Gastroesophageal sphincter (tissue), 4 donors: Measurements from ENCODE around the gene LINGO4. TPM values are rescaled to one million over a fixed set of nuclear protein-coding genes. Genes with fewer than 3 reads are reported as not detected.

Experiments
- ATAC-seq: fragments of 150-250 bp; one replicate; pipeline ENCODE4 v1.9.1; 2016; ENCODE audit warnings: mild to moderate bottlenecking, moderate library complexity
- H3K27ac ChIP-seq, 4 donors: fragments of 200-600 bp; sonication (generic) in 3 of 4; 1 replicate in 3 of 4; 2 replicates in 1 of 4; pipeline ENCODE4 v1.5.1; 2016 to 2019
- H3K27me3 ChIP-seq: fragments of 200-600 bp; sonication (generic); one replicate; pipeline ENCODE4 v1.5.1; 2019
- H3K36me3 ChIP-seq, 2 donors: fragments of 200-600 bp; sonication (generic); one replicate each; pipeline ENCODE4 v1.5.1; 2019; ENCODE audit warnings: control low read depth in 1 of 2
- H3K4me1 ChIP-seq, 3 donors: fragments of 200-600 bp; sonication (generic); 1 replicate in 2 of 3; 2 replicates in 1 of 3; pipeline ENCODE4 v1.5.1; 2016 to 2019; ENCODE audit warnings: control low read depth in 2 of 3
- H3K4me3 ChIP-seq, 2 donors: fragments of 200-600 bp; sonication (generic); one replicate each; pipeline ENCODE4 v1.5.1; 2019; ENCODE audit warnings: mild to moderate bottlenecking in 1 of 2, moderate library complexity in 1 of 2
- H3K9me3 ChIP-seq, 3 donors: fragments of 200-600 bp; sonication (generic); one replicate each; pipeline ENCODE4 v1.5.1; 2017 to 2019; ENCODE audit warnings: control low read depth in 2 of 3
- EP300 ChIP-seq: sonication (generic); formaldehyde crosslinking; IDR thresholded peaks from one replicate; pipeline ENCODE4 v1.6.1; 2017; ENCODE audit warnings: antibody characterized with exemption, mild to moderate bottlenecking
- POLR2A ChIP-seq, 2 donors: fragments of 450-650 bp; IDR thresholded peaks; one replicate each; pipeline ENCODE4 v1.6.1; 2017; ENCODE audit warnings: antibody characterized with exemption in 2 of 2, mild to moderate bottlenecking in 2 of 2, moderate library complexity in 1 of 2
- POLR2AphosphoS5 ChIP-seq: sonication (generic); formaldehyde crosslinking; IDR thresholded peaks from one replicate; pipeline ENCODE4 v1.6.1; 2017; ENCODE audit warnings: antibody characterized with exemption
- WGBS, 2 donors: methylation state at CpG; one replicate each; pipeline ENCODE4 v1.1.5; 2018; ENCODE audit warnings: low coverage in 1 of 2; 5-methylcytosine and 5-hydroxymethylcytosine counted together
- total RNA-seq, 4 donors: library from RNA; depleted of rRNA; stranded (reverse); fragments of >200 nt; gene quantifications; one replicate each; pipeline ENCODE4 v1.1.0, GENCODE V29; 2016
- TF ChIP-seq, protein P1 (sequence below), 4 experiments: fragments of 200-600 bp in 2 of 4; fragments of 450-650 bp in 2 of 4; sonication (generic) in 1 of 4; IDR thresholded peaks; one replicate each; pipeline ENCODE4 v1.5.1; 2017 to 2019; ENCODE audit warnings: antibody characterized with exemption in 4 of 4, mild to moderate bottlenecking in 2 of 4, moderate library complexity in 2 of 4

LINGO4 gene
- total RNA-seq, 4 donors from 2014 or later, result not detected

GRCh38 chr1:151851886-151852285 lies 46.7 kb upstream of the LINGO4 start:
- no peak overlapping the region for H3K4me3 ChIP-seq
- ATAC-seq, result no peak
- H3K27me3 ChIP-seq, result peaks cover 67% of the 10 kb centered on the region
- WGBS, 2 donors, result 67 to 80% methylated on average over 4 to 7 of the region's 8 CpGs
- H3K27ac ChIP-seq, result no peak overlapping the region
- no peaks in the 10 kb centered on the region for H3K9me3 ChIP-seq
- peaks cover 0 to 11% (median 0%) of the 10 kb centered on the region in 3 donors for H3K4me1 ChIP-seq
- H3K36me3 ChIP-seq, result no peaks in the 10 kb centered on the region
- no peak for TF ChIP-seq EP300
- TF ChIP-seq, protein P1, sequence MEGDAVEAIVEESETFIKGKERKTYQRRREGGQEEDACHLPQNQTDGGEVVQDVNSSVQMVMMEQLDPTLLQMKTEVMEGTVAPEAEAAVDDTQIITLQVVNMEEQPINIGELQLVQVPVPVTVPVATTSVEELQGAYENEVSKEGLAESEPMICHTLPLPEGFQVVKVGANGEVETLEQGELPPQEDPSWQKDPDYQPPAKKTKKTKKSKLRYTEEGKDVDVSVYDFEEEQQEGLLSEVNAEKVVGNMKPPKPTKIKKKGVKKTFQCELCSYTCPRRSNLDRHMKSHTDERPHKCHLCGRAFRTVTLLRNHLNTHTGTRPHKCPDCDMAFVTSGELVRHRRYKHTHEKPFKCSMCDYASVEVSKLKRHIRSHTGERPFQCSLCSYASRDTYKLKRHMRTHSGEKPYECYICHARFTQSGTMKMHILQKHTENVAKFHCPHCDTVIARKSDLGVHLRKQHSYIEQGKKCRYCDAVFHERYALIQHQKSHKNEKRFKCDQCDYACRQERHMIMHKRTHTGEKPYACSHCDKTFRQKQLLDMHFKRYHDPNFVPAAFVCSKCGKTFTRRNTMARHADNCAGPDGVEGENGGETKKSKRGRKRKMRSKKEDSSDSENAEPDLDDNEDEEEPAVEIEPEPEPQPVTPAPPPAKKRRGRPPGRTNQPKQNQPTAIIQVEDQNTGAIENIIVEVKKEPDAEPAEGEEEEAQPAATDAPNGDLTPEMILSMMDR (IDR thresholded peaks at IDR 0.05), result no peak
- TF ChIP-seq POLR2A (IDR thresholded peaks at IDR 0.05), result no peak
- TF ChIP-seq POLR2AphosphoS5, result no peak

GRCh38 chr1:151849871-151850270 lies 44.7 kb upstream of the LINGO4 start:
- Histone ChIP-seq H3K36me3 (no peaks in the 10 kb centered on the region), H3K9me3 (no peaks in the 10 kb centered on the region), H3K27ac (no peak overlapping the region), H3K27me3 (peaks cover 67% of the 10 kb centered on the region), H3K4me1 (peaks cover 0 to 11% (median 0%) of the 10 kb centered on the region in 3 donors), H3K4me3 (no peak overlapping the region)
- no peak for ATAC-seq
- TF ChIP-seq, protein P1 (IDR thresholded peaks at IDR 0.05), result no peak
- TF ChIP-seq POLR2A (IDR thresholded peaks at IDR 0.05) (no peak), POLR2AphosphoS5 (no peak), EP300 (no peak)

- no peak for TF ChIP-seq EP300
- TF ChIP-seq, protein P1 (IDR thresholded peaks at IDR 0.05), result no peak
- no peak for TF ChIP-seq POLR2A (IDR thresholded peaks at IDR 0.05)
- no peak for TF ChIP-seq POLR2AphosphoS5
- WGBS, 2 donors, result 67 to 72% methylated on average over 3 of the region's 3 CpGs
Observed at GRCh38 chr1:151849126-151849525, 43.9 kb upstream of the LINGO4 start.

GRCh38 chr1:151847867-151848596 lies 42.8 kb upstream of the LINGO4 start:
- ATAC-seq, result peak; percentile 42
- Histone ChIP-seq H3K27me3 (peaks cover 60% of the 10 kb centered on the region), H3K36me3 (no peaks in the 10 kb centered on the region), H3K27ac (no peak overlapping the region), H3K4me1 (peaks cover 0 to 11% (median 0%) of the 10 kb centered on the region in 3 donors), H3K4me3 (no peak overlapping the region), H3K9me3 (no peaks in the 10 kb centered on the region)
- 24 to 36% methylated on average over 2 to 7 of the region's 11 CpGs for WGBS, 2 donors
- TF ChIP-seq, protein P1 (IDR thresholded peaks at IDR 0.05), result no peak
- no peak for TF ChIP-seq EP300
- no peak for TF ChIP-seq POLR2AphosphoS5
- no peak for TF ChIP-seq POLR2A (IDR thresholded peaks at IDR 0.05)

More at GRCh38 chr1:151849126-151849525, 43.9 kb upstream of the LINGO4 start:
- H3K4me3 ChIP-seq, result no peak overlapping the region
- H3K27me3 ChIP-seq, result peaks cover 70% of the 10 kb centered on the region
- peaks cover 0 to 11% (median 0%) of the 10 kb centered on the region in 3 donors for H3K4me1 ChIP-seq
- no peak overlapping the region for H3K27ac ChIP-seq
- H3K9me3 ChIP-seq, result no peaks in the 10 kb centered on the region
- no peak for ATAC-seq
- H3K36me3 ChIP-seq, result no peaks in the 10 kb centered on the region

GRCh38 chr1:151846686-151847237 lies 41.5 kb upstream of the LINGO4 start:
- TF ChIP-seq EP300 (no peak), POLR2A (IDR thresholded peaks at IDR 0.05) (no peak), POLR2AphosphoS5 (no peak)
- TF ChIP-seq, protein P1 (IDR thresholded peaks at IDR 0.05), result no peak
- 73% methylated on average over 3 of the region's 8 CpGs; no CpG with 5 or more reads in 1 of the 2 donors for WGBS, 2 donors
- no peaks in the 10 kb centered on the region for H3K9me3 ChIP-seq
- peaks cover 48% of the 10 kb centered on the region for H3K27me3 ChIP-seq
- ATAC-seq, result no peak
- peaks cover 0 to 11% (median 0%) of the 10 kb centered on the region in 3 donors for H3K4me1 ChIP-seq
- no peaks in the 10 kb centered on the region for H3K36me3 ChIP-seq
- H3K4me3 ChIP-seq, result no peak overlapping the region
- H3K27ac ChIP-seq, result no peak overlapping the region
